Measurements from ENCODE around the gene USP6NL.

USP6NL gene

GRCh38 chr10:11611248-11612020, at the start of gene USP6NL:
TSS of gene USP6NL (minus strand) at chr10:11611650. CDS start at chr10:11597634, 14,016 bp downstream.
- no peaks in the 10 kb centered on the region for H3K36me3 ChIP-seq (ENCODE audit: insufficient read depth, low read length)
- H3K27ac ChIP-seq (ENCODE audit: low read depth, low read length), result peak within 1 kb of the TSS; percentile 66
- H3K4me3 ChIP-seq (ENCODE audit: low read depth in 1 of 2, low read length in 2 of 2), result peak within 1 kb of the TSS; percentile 85 to 95

DNA sequence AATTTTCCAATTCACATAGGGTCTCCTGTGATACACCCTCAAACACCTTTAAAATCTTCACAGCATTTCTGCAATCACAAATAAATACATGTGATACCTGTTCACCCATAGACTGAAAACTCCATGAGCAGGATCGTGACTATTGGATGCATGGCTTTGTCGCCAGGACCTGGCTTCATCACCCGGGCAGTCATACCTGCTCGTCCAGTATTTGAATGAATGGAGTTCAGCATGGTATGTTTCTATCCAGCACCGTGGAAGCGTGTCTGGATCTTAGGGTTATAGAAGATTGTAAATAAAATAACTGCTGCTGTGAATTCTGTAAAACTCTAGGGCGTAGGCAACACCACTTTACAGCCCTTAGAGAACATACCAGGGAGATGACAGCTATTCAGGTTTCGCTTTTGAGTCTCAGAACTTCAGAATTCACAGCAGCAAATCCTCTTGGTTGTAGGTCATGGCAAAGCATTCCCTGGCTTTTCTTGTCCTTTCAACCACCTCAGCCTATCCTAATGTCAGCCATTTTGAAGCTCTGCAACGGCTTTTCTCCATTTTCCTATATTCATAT, 47.4 kb upstream of the USP6NL start:
- H3K27me3 ChIP-seq (ENCODE audit: control insufficient read depth in 1 of 2, insufficient read depth in 2 of 2, low read length in 2 of 2), result no peaks in the 10 kb centered on the region
- H3K27ac ChIP-seq (ENCODE audit: low read depth, low read length), result no peak overlapping the region
- no peaks in the 10 kb centered on the region for H3K36me3 ChIP-seq (ENCODE audit: insufficient read depth, low read length)
- no peaks in the 10 kb centered on the region for H3K9me3 ChIP-seq (ENCODE audit: low read length)
- no peak overlapping the region for H3K4me3 ChIP-seq (ENCODE audit: low read depth in 1 of 2, low read length in 2 of 2)
- H3K9ac ChIP-seq (ENCODE audit: low read length), result no peak overlapping the region
- H3K4me1 ChIP-seq (ENCODE audit: insufficient read depth, low read length), result no peaks in the 10 kb centered on the region

More at GRCh38 chr10:11611248-11612020, at the start of gene USP6NL:
- Histone ChIP-seq H3K27me3 (ENCODE audit: control insufficient read depth in 1 of 2, insufficient read depth in 2 of 2, low read length in 2 of 2) (no peaks in the 10 kb centered on the region), H3K4me1 (ENCODE audit: insufficient read depth, low read length) (peaks cover 6% of the 10 kb centered on the region), H3K9ac (ENCODE audit: low read length) (peak within 1 kb of the TSS; percentile 78), H3K9me3 (ENCODE audit: low read length) (no peaks in the 10 kb centered on the region)

DNA sequence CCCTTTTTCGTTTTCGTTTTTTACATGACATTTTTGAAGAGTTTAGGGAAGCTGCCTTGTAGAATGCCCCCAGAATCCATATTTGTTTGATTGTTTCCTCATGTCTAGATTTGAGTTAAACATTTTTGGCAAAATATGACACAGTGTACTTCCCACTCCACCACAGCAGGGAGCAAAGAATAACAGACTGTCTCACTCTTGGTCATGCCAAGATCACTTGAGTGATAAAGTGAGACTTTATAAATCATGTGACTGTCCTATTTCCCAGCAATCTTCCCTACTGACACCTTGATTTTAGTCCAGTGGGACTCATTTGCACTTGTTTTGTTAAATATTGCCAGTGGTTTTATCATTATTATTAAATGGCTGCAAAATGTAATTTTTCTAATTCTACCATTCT, 44.4 kb upstream of the USP6NL start:
- no peaks in the 10 kb centered on the region for H3K9me3 ChIP-seq (ENCODE audit: low read length)
- no peak overlapping the region for H3K4me3 ChIP-seq (ENCODE audit: low read depth in 1 of 2, low read length in 2 of 2)
- H3K4me1 ChIP-seq (ENCODE audit: insufficient read depth, low read length), result no peaks in the 10 kb centered on the region
- H3K27ac ChIP-seq (ENCODE audit: low read depth, low read length), result no peak overlapping the region
- no peaks in the 10 kb centered on the region for H3K27me3 ChIP-seq (ENCODE audit: control insufficient read depth in 1 of 2, insufficient read depth in 2 of 2, low read length in 2 of 2)
- H3K36me3 ChIP-seq (ENCODE audit: insufficient read depth, low read length), result no peaks in the 10 kb centered on the region
- H3K9ac ChIP-seq (ENCODE audit: low read length), result no peak overlapping the region

- no peak overlapping the region for H3K27ac ChIP-seq (ENCODE audit: low read depth, low read length)
- no peak overlapping the region for H3K9ac ChIP-seq (ENCODE audit: low read length)
- H3K4me1 ChIP-seq (ENCODE audit: insufficient read depth, low read length), result no peaks in the 10 kb centered on the region
- H3K36me3 ChIP-seq (ENCODE audit: insufficient read depth, low read length), result no peaks in the 10 kb centered on the region
- H3K4me3 ChIP-seq (ENCODE audit: low read depth in 1 of 2, low read length in 2 of 2), result no peak overlapping the region
- no peaks in the 10 kb centered on the region for H3K9me3 ChIP-seq (ENCODE audit: low read length)
- no peaks in the 10 kb centered on the region for H3K27me3 ChIP-seq (ENCODE audit: control insufficient read depth in 1 of 2, insufficient read depth in 2 of 2, low read length in 2 of 2)
Observed at GRCh38 chr10:11654659-11655058, 43.2 kb upstream of the USP6NL start.

DNA sequence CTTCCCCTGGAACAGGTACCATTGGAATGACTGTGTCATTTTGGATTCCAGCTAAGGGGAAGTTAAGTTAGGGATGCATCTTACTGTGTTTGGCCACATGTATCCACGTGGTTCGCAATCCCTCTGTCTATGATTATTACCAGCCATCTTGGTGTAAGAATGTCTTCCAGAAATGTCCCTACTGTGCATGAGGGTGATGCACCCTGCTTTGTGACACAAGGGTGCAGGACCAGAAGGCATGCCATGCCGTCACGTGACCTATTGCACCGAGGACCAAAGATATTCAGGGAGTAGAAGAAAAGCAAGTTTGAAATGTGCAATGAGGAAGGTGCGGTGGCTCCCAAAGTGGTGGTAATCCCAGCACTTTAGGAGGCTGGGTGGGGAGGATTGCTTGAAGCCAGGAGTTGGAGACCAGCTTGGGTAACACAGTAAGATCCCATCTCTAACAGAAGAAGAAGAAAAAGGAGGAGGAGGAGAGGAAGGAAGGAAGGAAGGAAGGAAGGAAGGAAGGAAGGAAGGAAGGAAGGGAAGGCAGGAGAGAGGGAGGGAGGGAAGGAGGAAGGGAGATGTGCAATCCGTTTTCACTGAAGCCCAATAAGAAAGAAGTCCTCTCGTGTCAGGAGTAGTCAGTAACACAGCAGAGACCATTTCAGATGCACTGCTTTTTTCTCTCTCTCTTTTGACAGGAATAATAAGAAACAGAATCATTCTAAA, 42.5 kb upstream of the USP6NL start:
- no peak overlapping the region for H3K4me3 ChIP-seq (ENCODE audit: low read depth in 1 of 2, low read length in 2 of 2)
- no peaks in the 10 kb centered on the region for H3K4me1 ChIP-seq (ENCODE audit: insufficient read depth, low read length)
- no peaks in the 10 kb centered on the region for H3K27me3 ChIP-seq (ENCODE audit: control insufficient read depth in 1 of 2, insufficient read depth in 2 of 2, low read length in 2 of 2)
- H3K36me3 ChIP-seq (ENCODE audit: insufficient read depth, low read length), result no peaks in the 10 kb centered on the region
- H3K27ac ChIP-seq (ENCODE audit: low read depth, low read length), result no peak overlapping the region
- no peaks in the 10 kb centered on the region for H3K9me3 ChIP-seq (ENCODE audit: low read length)
- no peak overlapping the region for H3K9ac ChIP-seq (ENCODE audit: low read length)

DNA sequence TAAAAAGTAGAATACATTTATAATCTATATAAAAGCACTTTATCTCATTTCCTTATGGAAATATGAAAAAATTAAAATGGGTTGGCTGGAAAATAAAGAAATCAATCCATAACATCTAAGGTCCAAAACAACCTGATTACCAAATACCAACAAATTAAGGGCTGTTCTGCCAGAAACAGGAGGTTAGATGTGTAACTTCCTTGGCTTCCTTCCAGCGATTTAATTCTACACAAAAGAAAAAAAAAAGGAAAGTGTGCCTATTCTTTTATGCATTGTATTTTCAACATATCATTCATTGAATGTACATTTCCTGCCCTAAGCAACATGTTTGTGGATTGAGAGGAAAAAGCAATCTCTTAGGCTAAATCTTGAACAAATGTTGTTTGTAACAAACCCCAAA, 36.2 kb upstream of the USP6NL start:
- no peaks in the 10 kb centered on the region for H3K27me3 ChIP-seq (ENCODE audit: control insufficient read depth in 1 of 2, insufficient read depth in 2 of 2, low read length in 2 of 2)
- H3K4me1 ChIP-seq (ENCODE audit: insufficient read depth, low read length), result no peaks in the 10 kb centered on the region
- no peaks in the 10 kb centered on the region for H3K9me3 ChIP-seq (ENCODE audit: low read length)
- no peak overlapping the region for H3K9ac ChIP-seq (ENCODE audit: low read length)
- H3K36me3 ChIP-seq (ENCODE audit: insufficient read depth, low read length), result no peaks in the 10 kb centered on the region
- H3K27ac ChIP-seq (ENCODE audit: low read depth, low read length), result no peak overlapping the region
- no peak overlapping the region for H3K4me3 ChIP-seq (ENCODE audit: low read depth in 1 of 2, low read length in 2 of 2)

- no peak overlapping the region for H3K27ac ChIP-seq (ENCODE audit: low read depth, low read length)
- no peak overlapping the region for H3K4me3 ChIP-seq (ENCODE audit: low read depth in 1 of 2, low read length in 2 of 2)
- no peak overlapping the region for H3K9ac ChIP-seq (ENCODE audit: low read length)
- no peaks in the 10 kb centered on the region for H3K36me3 ChIP-seq (ENCODE audit: insufficient read depth, low read length)
- H3K27me3 ChIP-seq (ENCODE audit: control insufficient read depth in 1 of 2, insufficient read depth in 2 of 2, low read length in 2 of 2), result no peaks in the 10 kb centered on the region
- H3K9me3 ChIP-seq (ENCODE audit: low read length), result no peaks in the 10 kb centered on the region
- no peaks in the 10 kb centered on the region for H3K4me1 ChIP-seq (ENCODE audit: insufficient read depth, low read length)
Observed at GRCh38 chr10:11646450-11646849, 35.0 kb upstream of the USP6NL start.

GRCh38 chr10:11643039-11643438, 31.6 kb upstream of the USP6NL start:
- H3K9me3 ChIP-seq (ENCODE audit: low read length), result no peaks in the 10 kb centered on the region
- H3K9ac ChIP-seq (ENCODE audit: low read length), result no peak overlapping the region
- no peaks in the 10 kb centered on the region for H3K36me3 ChIP-seq (ENCODE audit: insufficient read depth, low read length)
- H3K27ac ChIP-seq (ENCODE audit: low read depth, low read length), result no peak overlapping the region
- H3K4me1 ChIP-seq (ENCODE audit: insufficient read depth, low read length), result no peaks in the 10 kb centered on the region
- H3K4me3 ChIP-seq (ENCODE audit: low read depth in 1 of 2, low read length in 2 of 2), result no peak overlapping the region
- H3K27me3 ChIP-seq (ENCODE audit: control insufficient read depth in 1 of 2, insufficient read depth in 2 of 2, low read length in 2 of 2), result no peaks in the 10 kb centered on the region

DNA sequence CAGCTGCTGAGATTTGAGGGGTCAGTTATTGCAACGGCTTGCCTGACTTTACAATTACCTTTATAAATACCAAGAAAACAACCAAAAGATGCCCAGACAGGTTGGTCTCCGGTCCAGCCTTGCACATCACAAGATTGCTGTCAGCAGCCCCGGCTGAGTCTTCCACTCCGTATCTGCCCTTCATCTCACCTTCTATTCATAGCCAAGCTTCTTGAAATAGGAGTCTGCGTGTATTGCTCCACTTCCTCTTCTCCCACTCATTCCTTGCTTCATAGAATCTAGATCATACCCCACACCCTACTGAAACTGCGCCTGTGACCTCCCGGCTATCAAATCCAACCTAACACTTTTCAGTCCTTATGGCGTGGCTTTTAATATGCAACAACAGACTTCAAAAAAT, 31.1 kb upstream of the USP6NL start:
- Histone ChIP-seq H3K4me3 (ENCODE audit: low read depth in 1 of 2, low read length in 2 of 2) (no peak overlapping the region), H3K27me3 (ENCODE audit: control insufficient read depth in 1 of 2, insufficient read depth in 2 of 2, low read length in 2 of 2) (no peaks in the 10 kb centered on the region), H3K9me3 (ENCODE audit: low read length) (no peaks in the 10 kb centered on the region), H3K4me1 (ENCODE audit: insufficient read depth, low read length) (no peaks in the 10 kb centered on the region), H3K36me3 (ENCODE audit: insufficient read depth, low read length) (no peaks in the 10 kb centered on the region), H3K9ac (ENCODE audit: low read length) (no peak overlapping the region), H3K27ac (ENCODE audit: low read depth, low read length) (no peak overlapping the region)

DNA sequence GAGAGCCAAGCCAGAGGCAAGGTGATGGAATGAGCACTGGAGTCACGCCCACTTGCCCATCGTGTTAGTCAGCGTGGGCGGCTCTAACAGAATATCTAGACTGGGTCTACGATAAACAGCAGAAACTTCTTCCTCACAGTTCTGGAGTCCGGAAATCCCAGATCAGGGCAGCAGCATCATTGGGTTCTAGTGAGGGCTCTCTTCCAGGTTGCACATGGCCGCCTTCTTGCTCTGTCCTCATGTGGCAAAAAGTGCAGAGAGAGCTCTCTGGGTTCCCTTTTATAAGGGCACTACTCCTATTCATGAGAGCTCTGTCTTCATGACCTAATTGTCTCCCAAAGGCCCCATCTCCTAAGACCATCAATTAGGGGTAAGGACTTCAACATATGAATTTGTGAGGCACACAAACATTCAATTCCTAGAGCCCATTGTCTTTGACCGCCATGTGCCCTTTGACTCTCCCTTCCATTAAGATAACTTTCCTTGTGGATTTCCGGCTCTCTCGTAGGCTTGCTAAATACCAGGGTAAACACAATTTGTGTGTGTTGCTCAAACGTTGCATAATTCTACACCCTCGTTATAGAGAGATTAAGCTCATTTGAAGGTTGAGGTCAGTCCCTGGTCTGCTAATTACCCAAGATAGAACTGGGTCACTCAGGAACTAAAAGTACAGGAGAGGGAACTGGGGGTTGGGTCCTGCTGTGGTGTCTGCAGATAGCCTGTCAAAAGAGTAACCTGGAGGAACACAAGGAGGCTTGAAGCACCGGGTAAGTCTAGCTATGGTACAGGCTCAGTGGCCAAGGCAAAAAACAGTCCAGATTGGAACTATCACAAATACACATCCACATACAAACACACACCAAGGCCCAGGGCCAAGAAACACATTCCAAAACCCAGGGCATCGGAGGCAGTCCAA, 28.7 kb upstream of the USP6NL start:
- no peak overlapping the region for H3K4me3 ChIP-seq (ENCODE audit: low read depth in 1 of 2, low read length in 2 of 2)
- no peaks in the 10 kb centered on the region for H3K36me3 ChIP-seq (ENCODE audit: insufficient read depth, low read length)
- H3K9me3 ChIP-seq (ENCODE audit: low read length), result no peaks in the 10 kb centered on the region
- no peak overlapping the region for H3K9ac ChIP-seq (ENCODE audit: low read length)
- H3K27me3 ChIP-seq (ENCODE audit: control insufficient read depth in 1 of 2, insufficient read depth in 2 of 2, low read length in 2 of 2), result no peaks in the 10 kb centered on the region
- H3K4me1 ChIP-seq (ENCODE audit: insufficient read depth, low read length), result no peaks in the 10 kb centered on the region
- no peak overlapping the region for H3K27ac ChIP-seq (ENCODE audit: low read depth, low read length)

GRCh38 chr10:11639362-11639761, 27.9 kb upstream of the USP6NL start:
- no peak overlapping the region for H3K9ac ChIP-seq (ENCODE audit: low read length)
- H3K27me3 ChIP-seq (ENCODE audit: control insufficient read depth in 1 of 2, insufficient read depth in 2 of 2, low read length in 2 of 2), result no peaks in the 10 kb centered on the region
- no peaks in the 10 kb centered on the region for H3K9me3 ChIP-seq (ENCODE audit: low read length)
- no peak overlapping the region for H3K27ac ChIP-seq (ENCODE audit: low read depth, low read length)
- no peak overlapping the region for H3K4me3 ChIP-seq (ENCODE audit: low read depth in 1 of 2, low read length in 2 of 2)
- H3K36me3 ChIP-seq (ENCODE audit: insufficient read depth, low read length), result no peaks in the 10 kb centered on the region
- H3K4me1 ChIP-seq (ENCODE audit: insufficient read depth, low read length), result no peaks in the 10 kb centered on the region

Measured in muscle layer of colon (tissue), 2 donors.